Right lobe of liver (tissue), 6 donors: Measurements from ENCODE around the gene GRIK1. TPM values are rescaled to one million over a fixed set of nuclear protein-coding genes. Genes with fewer than 3 reads are reported as not detected.

Experiments
- ATAC-seq, 4 donors: fragments of 200-7000 bp; cut with Tn5 transposase; one replicate each; pipeline ENCODE4 v1.9.1; 2020; ENCODE audit warnings: mild to moderate bottlenecking in 4 of 4, moderate library complexity in 4 of 4
- DNase-seq, 3 donors: peaks; one replicate each; pipeline ENCODE4 v3.0.0-alpha.2; 2020
- H3K27ac ChIP-seq, 3 donors: fragments of 200-600 bp; one replicate each; pipeline ENCODE4 v1.8.0; 2022
- H3K27me3 ChIP-seq, 2 donors: fragments of 200-600 bp; one replicate each; pipeline ENCODE4 v1.8.0; 2022
- H3K36me3 ChIP-seq, 4 donors: fragments of 200-600 bp; sonication (generic) in 1 of 4; one replicate each; pipeline versions ENCODE4 v1.5.1 to v1.8.0; 2017 to 2022; ENCODE audit warnings: control low read depth in 1 of 4
- H3K4me1 ChIP-seq, 4 donors: fragments of 200-600 bp; sonication (generic) in 1 of 4; one replicate each; pipeline versions ENCODE4 v1.5.1 to v1.8.0; 2017 to 2022; ENCODE audit warnings: control low read depth in 1 of 4
- H3K4me3 ChIP-seq, 3 donors: fragments of 200-600 bp; one replicate each; pipeline ENCODE4 v1.8.0; 2022
- H3K9me3 ChIP-seq, 4 donors: fragments of 200-600 bp; sonication (generic) in 1 of 4; one replicate each; pipeline versions ENCODE4 v1.5.1 to v1.8.0; 2017 to 2022; ENCODE audit warnings: control low read depth in 1 of 4
- CTCF ChIP-seq, 4 donors: fragments of 200-600 bp in 3 of 4; fragments of 450-650 bp in 1 of 4; IDR thresholded peaks; one replicate each; pipeline versions ENCODE4 v1.5.1 to v1.8.0; 2016 to 2022; ENCODE audit warnings: antibody characterized with exemption in 4 of 4, mild to moderate bottlenecking in 2 of 4
- POLR2A ChIP-seq: fragments of 450-650 bp; IDR thresholded peaks from one replicate; pipeline ENCODE4 v1.6.1; 2017; ENCODE audit warnings: antibody characterized with exemption, mild to moderate bottlenecking
- WGBS: methylation state at CpG from one replicate; pipeline ENCODE4 v1.1.6; 2018; ENCODE audit warnings: low coverage, low lambda C conversion rate; ENCODE audit not compliant: insufficient coverage; ENCODE audit errors: missing lambda C conversion rate; 5-methylcytosine and 5-hydroxymethylcytosine counted together
- intact Hi-C, 2 donors: fragments of 100-400 bp; cut with DNase I; formaldehyde crosslinking; loops; one replicate each; pipeline versions ENCODE4 v1.11.2 to v1.14.1; 2022
- total RNA-seq, 6 experiments: library from RNA; depleted of rRNA in 2 of 6; stranded (reverse); fragments of >200 nt in 2 of 6; fragmentation: NEBNext Ultra II Directional in 3 of 6; extraction: Animal tissue kit (Norgen Biotek cat#: 25700) in 3 of 6; gene quantifications; one replicate each; pipeline versions ENCODE4 v1.1.0 to v1.2.4, GENCODE V29; 2016 to 2023
- donor health status: DM: no; HTN: yes; CAD: no.
- donor health status: DM: no; HTN: no; CAD: no.
- donor health status: DM: no; HTN: no; CAD: no.
- donor health status: DM: no; HTN: yes; CAD: no.
- donor health status: DM: no; HTN: yes; CAD: no.

The GRIK1 gene
- total RNA-seq, 6 experiments from 2014 or later: not detected

- no peaks in the 10 kb centered on the region for H3K27me3 ChIP-seq
- WGBS: 22% methylated on average over 2 of the region's 2 CpGs
- H3K4me3 ChIP-seq: no peak overlapping the region
- ATAC-seq (peak; percentile 54 to 73 (median 72)), DNase-seq (no peak)
- intact Hi-C loops: no loop called here
- H3K4me1 ChIP-seq: peaks cover 0 to 13% (median 0%) of the 10 kb centered on the region in 4 donors
- no peak overlapping the region for H3K27ac ChIP-seq
- no peaks in the 10 kb centered on the region for H3K36me3 ChIP-seq
- H3K9me3 ChIP-seq: no peaks in the 10 kb centered on the region
- TF ChIP-seq POLR2A (no peak), CTCF (IDR thresholded peaks at IDR 0.05) (no peak)
Observed at GRCh38 chr21:29860346-29860745, 79.5 kb downstream of the GRIK1 start.

- ATAC-seq: no peak
- intact Hi-C loops: no loop called here
Observed at GRCh38 chr21:29857150-29857549, 82.6 kb downstream of the GRIK1 start.

GRCh38 chr21:29854795-29855194 lies 85.0 kb downstream of the GRIK1 start:
- ATAC-seq (peak; percentile 71 to 91 (median 82)), DNase-seq (no peak)
- Histone ChIP-seq H3K27ac (peak overlapping the region in 1 of 3 donors; percentile 39), H3K4me3 (no peak overlapping the region), H3K4me1 (peaks cover 0 to 12% (median 4%) of the 10 kb centered on the region in 4 donors), H3K36me3 (no peaks in the 10 kb centered on the region), H3K27me3 (no peaks in the 10 kb centered on the region), H3K9me3 (no peaks in the 10 kb centered on the region)
- TF ChIP-seq CTCF (IDR thresholded peaks at IDR 0.05) (no peak), POLR2A (no peak)
- WGBS: 26% methylated on average over 1 of the region's 1 CpG
- intact Hi-C loops: no loop called here

More at GRCh38 chr21:29857150-29857549, 82.6 kb downstream of the GRIK1 start:
- 90% methylated on average over 6 of the region's 6 CpGs for WGBS
- no peaks in the 10 kb centered on the region for H3K36me3 ChIP-seq
- no peak overlapping the region for H3K27ac ChIP-seq
- no peak for TF ChIP-seq POLR2A
- no peak for TF ChIP-seq CTCF (IDR thresholded peaks at IDR 0.05)
- H3K4me1 ChIP-seq: peaks cover 0 to 23% (median 4%) of the 10 kb centered on the region in 4 donors
- H3K27me3 ChIP-seq: no peaks in the 10 kb centered on the region
- DNase-seq: no peak
- no peaks in the 10 kb centered on the region for H3K9me3 ChIP-seq
- H3K4me3 ChIP-seq: no peak overlapping the region

- WGBS: 75% methylated on average over 3 of the region's 3 CpGs
- Histone ChIP-seq H3K9me3 (no peaks in the 10 kb centered on the region), H3K27ac (no peak overlapping the region), H3K27me3 (no peaks in the 10 kb centered on the region), H3K4me3 (no peak overlapping the region), H3K36me3 (no peaks in the 10 kb centered on the region), H3K4me1 (peaks cover 0 to 11% (median 4%) of the 10 kb centered on the region in 4 donors)
- no peak for TF ChIP-seq POLR2A
- TF ChIP-seq CTCF (IDR thresholded peaks at IDR 0.05): no peak
- ATAC-seq (no peak), DNase-seq (no peak)
- intact Hi-C loops: no loop called here
Observed at GRCh38 chr21:29851611-29852010, 88.2 kb downstream of the GRIK1 start.

GRCh38 chr21:29849735-29850176 lies 90.0 kb downstream of the GRIK1 start:
- Histone ChIP-seq H3K27me3 (no peaks in the 10 kb centered on the region), H3K27ac (no peak overlapping the region), H3K9me3 (no peaks in the 10 kb centered on the region), H3K4me1 (peaks cover 0 to 7% (median 3%) of the 10 kb centered on the region in 4 donors), H3K36me3 (no peaks in the 10 kb centered on the region), H3K4me3 (no peak overlapping the region)
- peak; percentile 99 to 100 (median 99) for ATAC-seq
- peak in 2 of 3 donors; percentile 26 to 55 for DNase-seq
- 24% methylated on average over 6 of the region's 6 CpGs for WGBS
- TF ChIP-seq POLR2A (no peak), CTCF (IDR thresholded peaks at IDR 0.05) (peak; percentile 68 to 82 (median 77))
- intact Hi-C loops: loop anchor here in 1 of 2 donors (10.0 kb wide), 1 partner anchor 365 kb away; no protein-coding TSS in a partner anchor
